Embryonic facial prominence (tissue), 1 donor: Measurements from ENCODE around the gene CCAR1.
"Not testable (repeated sequence)": the region's sequence is repeated elsewhere in the genome, so short reads cannot be mapped to it uniquely, and the experiment has no call there.

Experiments
- DNase-seq: peaks from one replicate; pipeline ENCODE4 v3.0.0-alpha.2; 2016; ENCODE audit errors: extremely low spot score

CCAR1 gene

DNA sequence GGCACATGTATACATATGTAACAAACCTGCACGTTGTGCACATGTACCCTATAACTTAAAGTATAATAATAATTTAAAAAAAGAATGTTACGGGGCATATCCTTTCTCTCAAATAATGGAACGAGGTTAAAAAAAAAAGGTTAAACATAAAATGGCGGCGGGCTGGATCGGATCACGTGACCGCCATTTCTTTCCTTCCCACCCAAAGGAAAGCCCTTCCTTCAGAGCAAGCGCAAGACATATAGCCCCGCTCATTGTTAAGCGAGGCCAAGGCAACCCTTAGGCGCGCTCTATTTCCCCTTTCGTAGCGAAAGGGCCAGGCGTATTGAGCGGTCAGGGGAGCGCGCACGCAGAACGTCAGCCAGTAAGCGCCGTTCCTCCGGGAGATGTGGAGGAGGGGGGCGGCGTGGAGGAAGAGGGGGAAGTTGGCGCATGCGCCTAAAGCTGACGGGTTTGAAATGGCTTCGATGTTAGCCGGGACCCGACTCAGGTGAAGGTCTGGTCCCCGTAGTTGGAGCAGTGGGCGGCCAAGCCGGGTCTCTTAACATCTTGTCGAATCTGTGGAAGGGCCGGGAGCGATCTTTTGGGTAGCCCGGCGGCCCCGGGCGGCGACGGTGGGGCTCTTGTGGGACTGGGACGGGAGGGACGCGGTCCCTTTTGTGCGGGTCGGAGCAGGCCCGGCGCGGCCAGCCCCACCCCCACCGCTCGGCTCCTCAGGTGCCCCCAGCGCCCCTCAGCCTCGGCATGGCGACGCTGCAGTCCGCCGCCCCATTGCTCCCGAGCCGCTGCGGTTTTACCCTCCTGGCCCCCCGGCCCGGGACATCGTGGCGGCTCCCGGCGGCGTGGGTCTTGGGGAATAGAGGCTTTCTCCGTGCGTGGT, at the start of gene CCAR1:
Gene CCAR1 (plus strand): TSS at position 447 of the 880 bp plus-strand sequence. CDS start 1,266 bp downstream, outside the sequence.
- DNase-seq, result peak; percentile 98

DNA sequence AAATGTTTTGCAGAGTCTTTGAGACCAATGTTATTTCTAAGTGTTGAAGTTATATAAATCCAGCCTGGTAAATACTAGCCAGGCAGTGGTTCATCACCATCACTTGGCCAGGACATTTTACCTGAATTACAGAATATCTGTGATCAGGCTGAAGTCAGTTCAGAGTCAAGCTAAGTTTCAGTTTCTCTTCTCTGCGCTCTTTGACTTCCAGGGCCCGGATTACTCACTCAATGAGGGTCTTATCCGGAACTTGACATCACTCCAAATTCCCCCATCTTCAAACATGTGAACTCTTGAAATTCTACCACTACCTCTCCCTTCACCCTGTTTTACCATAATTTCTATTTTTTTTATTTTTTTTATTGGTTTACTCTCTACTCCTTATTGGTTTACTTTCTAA, 36.6 kb upstream of the CCAR1 start:
- no peak for DNase-seq

DNA sequence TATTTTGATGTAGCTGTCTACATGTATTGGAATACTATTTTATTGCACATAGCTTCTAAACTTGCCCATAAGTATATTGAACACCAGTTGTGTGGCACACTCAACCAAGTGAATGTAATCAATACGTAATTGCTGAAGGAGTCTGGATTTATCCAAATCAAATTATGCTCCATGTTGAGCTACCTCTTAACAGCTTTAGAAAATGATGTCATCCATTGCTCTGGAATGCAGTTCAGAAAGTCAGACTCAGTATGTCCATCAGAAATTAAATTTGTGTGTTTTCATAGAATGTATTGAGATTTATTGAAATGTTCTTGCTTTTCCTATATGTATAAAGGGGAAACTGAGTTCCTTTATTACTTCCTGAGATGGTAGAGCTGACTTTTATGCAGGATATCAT, 25.0 kb upstream of the CCAR1 start:
- DNase-seq, result no peak

- no peak for DNase-seq
These were observed 23.9 kb upstream of the CCAR1 start for GRCh38 chr10:68697106-68697505.

DNA sequence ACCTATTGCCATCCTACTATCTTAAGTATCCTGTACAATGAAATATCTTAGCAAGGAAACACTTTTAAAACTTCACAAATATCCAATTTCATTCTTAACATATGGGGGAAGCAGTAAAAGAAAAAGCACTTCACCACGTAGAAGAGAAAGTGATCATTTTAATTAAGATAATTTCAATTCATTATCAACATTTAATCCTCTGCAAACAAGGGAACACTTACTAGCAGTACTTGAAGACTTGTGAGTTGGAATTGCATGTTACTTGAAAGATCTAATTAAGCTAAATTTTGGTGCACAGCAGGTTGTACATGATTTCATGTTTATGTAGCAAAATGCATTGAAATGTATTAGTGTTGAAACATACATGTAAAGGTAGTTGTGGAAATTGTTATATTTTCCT, 20.8 kb upstream of the CCAR1 start:
- no peak for DNase-seq

GRCh38 chr10:68705548-68705947, 15.5 kb upstream of the CCAR1 start:
- no peak for DNase-seq

DNA sequence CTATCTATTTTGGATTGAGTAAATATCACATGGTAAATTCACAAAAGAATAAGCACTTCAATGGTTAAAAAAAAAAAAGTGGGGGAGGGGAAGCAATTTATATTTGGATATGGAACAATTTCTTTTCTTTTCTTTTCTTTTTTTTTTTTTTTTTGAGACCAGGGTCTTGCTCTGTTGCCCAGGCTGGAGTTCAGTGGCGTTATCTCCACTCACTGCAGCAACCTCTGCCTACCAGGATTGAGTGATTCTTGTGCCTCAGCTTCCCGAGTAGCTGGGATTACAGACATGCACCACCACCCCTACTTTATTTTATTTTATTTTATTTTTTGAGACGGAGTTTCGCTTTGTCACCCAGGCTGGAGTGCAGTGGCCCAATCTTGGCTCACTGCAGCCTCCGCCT, 12.1 kb upstream of the CCAR1 start:
- DNase-seq, result not testable (repeated sequence)

DNA sequence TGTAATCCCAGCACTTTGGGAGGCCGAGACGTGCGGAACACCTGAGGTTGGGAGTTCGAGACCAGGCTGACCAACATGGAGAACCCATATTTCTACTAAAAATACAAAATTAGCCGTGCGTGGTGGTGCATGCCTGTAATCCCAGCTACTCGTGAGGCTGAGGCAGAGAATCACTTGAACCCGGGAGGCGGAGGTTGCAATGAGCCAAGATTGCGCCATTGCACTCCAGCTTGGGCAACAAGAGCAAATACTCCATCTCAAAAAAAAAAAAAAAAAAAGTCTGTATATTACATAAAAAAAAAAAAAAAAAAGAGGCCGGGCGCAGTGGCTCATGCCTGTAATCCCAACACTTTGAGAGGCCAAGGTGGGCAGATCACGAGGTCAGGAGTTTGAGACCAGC, 8.0 kb upstream of the CCAR1 start:
- not testable (repeated sequence) for DNase-seq

DNA sequence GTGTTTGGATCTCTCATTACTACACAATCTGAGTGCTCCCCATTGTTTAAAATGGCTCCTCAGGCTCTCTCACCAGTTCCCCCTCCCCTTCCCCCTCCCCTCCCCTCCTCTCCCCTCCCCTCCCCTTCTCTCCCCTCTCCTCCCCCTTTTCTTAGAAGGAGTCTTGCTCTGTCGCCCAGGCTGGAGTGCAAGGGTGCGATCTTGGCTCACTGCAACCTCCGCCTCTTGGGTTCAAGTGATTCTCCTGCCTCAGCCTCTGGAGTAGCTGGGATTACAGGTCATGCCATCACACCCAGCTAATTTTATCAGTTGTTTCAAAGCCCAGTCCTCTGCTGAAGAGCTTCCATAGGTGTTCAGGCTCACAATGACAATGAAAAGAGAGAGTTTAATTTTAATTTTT, 3.6 kb upstream of the CCAR1 start:
- DNase-seq, result no peak

DNA sequence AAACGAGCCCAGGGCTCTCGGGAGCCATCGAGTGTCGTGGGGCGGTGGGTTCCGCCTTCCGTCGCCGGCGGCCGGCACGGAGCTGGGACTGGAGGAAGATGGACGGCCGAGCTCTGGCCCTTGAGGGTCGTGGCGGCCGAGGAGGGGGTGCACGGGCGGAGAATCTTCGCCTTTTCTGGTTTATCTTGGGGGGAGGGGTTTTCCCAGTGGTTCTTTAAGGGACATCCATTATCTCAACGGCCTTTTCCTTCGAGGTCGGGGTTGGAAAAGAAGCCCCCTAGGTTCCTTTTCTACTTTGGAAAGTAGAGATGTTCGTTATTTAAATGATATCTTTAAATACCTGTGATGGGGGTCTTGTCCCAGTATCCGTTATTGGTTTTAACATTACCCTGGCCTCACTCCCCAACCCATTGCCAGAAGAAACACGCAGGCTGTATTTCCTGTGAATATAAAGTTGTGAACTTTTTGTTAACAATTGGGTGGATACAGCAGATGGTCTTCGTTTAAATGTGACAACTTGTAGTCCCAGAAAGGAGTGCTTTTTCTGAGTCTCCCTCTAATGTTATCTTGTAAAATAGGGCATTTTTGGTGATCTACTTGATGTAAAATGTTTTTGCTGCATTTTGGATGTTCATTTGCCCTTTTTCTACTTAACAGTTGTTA, 765 bp downstream of the CCAR1 start:
- no peak for DNase-seq

GRCh38 chr10:68725016-68725415, 4.0 kb downstream of the CCAR1 start:
- DNase-seq, result no peak

DNA sequence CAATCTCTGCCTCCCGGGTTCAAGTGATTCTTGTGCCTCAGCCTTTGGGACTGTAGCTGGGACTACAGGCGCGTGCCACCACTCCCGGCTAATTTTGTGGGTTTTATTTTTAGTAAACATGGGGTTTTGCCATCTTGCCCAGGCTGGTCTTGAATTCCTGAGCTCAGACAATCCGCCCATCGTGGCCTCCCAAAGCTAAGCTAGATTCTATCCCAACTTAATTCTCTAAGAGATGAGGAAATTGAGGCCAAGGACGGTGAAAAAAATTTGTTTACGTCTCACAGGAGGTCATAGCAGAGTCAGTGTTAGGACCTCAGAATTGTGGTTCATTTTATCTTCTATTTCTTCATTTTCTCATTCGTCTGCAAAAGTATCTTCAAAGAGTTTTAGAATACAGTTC, 6.1 kb downstream of the CCAR1 start:
- no peak for DNase-seq

- no peak for DNase-seq
These were observed 11.6 kb downstream of the CCAR1 start for GRCh38 chr10:68732651-68733050.

DNA sequence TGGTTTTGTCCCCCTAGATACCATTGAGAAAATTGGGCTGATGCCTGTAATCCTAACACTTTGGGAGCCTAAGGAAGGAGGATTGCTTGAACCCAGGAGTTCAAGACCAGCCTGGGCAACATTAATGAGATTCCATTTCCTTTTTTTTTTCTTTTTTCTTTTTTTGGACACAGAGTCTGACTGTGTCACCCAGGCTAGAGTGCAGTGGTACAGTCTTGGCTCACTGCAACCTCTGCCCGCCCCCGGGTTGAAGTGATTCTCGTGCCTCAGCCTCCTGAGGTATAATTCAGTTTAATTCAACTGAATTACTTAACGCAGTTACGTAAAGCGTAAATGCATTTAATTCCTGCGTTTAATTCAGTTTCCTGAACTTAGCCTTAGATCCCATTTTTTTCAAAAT, 13.3 kb downstream of the CCAR1 start:
- DNase-seq, result no peak

GRCh38 chr10:68735119-68735518, 14.1 kb downstream of the CCAR1 start:
- DNase-seq, result no peak

GRCh38 chr10:68735739-68736138, 14.7 kb downstream of the CCAR1 start:
- not testable (repeated sequence) for DNase-seq

- not testable (repeated sequence) for DNase-seq
These were observed 19.6 kb downstream of the CCAR1 start for GRCh38 chr10:68740676-68741075.

DNA sequence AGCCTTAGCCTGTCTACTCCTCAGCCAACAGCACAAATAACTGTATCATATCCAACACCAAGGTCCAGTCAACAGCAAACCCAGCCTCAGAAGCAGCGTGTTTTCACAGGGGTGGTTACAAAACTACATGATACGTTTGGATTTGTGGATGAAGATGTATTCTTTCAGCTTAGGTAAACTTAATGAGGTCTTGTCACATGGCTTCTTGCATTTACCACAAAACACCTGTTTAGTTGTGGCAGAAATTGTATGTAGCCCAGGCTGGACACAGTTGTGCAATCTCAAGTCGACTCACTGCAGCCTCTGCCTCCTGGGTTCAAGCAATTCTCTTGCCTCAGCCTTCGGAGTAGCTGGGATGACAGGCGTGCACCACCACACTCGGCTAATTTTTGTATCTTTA, 21.4 kb downstream of the CCAR1 start:
- DNase-seq, result no peak

GRCh38 chr10:68752711-68753350, 31.8 kb downstream of the CCAR1 start:
- DNase-seq, result no peak

DNA sequence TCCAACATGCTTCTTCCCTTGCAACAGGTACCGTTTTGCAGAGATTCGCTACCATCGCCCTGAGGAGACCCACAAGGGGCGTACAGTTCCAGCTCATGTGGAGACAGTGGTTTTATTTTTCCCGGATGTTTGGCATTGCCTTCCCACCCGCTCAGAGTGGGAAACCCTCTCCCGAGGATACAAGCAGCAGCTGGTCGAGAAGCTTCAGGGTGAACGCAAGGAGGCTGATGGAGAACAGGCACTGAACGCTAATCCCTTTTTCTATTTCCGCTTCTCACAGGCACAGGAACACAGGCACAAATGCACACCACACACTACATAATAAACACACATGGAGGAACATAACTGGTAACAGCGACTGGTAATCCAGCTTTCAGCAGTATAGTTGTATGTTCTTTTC, 35.2 kb downstream of the CCAR1 start:
- no peak for DNase-seq

DNA sequence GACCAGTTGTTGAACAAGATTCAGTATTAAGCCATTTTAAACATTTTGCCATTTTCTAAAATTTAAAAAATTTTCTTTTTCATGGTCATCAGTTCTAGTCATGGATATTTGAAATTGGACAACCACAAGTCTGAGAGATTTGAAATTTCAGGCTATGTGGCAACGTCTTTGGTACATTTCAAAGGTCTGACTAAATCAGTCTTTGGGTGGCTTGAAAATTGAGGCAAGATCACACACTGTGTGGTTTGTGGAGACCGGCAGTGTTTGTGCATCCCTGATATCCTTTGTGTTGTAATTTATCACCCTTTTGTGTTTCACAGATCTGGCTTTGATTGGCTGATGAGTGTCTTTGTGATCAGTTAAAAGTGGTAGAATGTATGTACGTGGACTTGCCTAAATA, 35.7 kb downstream of the CCAR1 start:
- no peak for DNase-seq

DNA sequence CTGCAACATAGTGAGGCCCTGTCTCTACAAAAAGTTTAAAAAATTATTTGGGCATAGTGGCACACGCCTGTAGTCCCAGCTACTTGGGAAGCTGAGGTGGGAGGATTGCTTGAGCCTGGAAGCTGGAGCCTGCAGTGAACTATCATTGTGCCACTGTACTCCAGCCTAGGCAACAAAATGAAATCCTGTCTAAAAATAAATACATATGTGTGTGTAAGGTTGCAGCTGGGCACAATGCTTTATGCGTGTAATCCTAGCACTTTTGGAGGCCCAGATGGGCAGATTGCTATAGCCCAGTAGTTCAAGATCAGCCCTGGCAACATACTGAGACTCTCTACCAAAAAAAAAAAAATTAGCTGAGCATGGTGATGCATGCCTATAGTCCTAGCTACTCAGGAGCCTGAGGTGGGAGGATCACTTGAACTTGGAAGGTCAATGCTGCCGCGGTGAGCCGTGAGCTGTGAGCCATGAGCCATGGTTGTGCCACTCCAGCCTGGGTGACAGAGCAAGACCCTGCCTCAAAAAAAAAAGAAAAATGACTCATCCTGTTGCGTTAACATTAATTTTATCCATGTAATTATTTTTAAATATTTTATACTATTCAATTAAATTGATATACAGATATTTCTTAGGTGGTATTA, 38.3 kb downstream of the CCAR1 start:
- no peak for DNase-seq
